ENCODE data around the gene FAM171A2.

DNA sequence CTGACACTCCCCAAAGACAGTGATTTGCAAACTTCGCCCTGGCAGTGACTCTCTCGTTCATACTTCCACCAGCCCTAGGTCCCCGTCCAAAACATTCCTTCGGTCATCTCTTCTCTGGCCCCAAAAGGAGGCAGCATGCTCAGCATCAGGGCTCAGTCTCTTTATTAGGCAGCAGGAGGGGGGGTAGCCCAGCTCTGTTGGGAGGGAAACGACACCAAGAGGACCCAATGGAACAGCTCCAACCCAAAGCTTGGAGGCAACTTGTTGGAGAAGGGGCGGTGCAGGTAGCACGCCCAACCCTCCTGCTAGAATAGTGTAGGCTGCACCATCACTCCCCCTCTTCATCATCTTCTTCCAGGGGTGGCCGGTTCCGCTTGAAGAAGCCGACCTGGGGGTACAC, 8.4 kb upstream of the FAM171A2 start:
- TF ChIP-seq, protein P1, sequence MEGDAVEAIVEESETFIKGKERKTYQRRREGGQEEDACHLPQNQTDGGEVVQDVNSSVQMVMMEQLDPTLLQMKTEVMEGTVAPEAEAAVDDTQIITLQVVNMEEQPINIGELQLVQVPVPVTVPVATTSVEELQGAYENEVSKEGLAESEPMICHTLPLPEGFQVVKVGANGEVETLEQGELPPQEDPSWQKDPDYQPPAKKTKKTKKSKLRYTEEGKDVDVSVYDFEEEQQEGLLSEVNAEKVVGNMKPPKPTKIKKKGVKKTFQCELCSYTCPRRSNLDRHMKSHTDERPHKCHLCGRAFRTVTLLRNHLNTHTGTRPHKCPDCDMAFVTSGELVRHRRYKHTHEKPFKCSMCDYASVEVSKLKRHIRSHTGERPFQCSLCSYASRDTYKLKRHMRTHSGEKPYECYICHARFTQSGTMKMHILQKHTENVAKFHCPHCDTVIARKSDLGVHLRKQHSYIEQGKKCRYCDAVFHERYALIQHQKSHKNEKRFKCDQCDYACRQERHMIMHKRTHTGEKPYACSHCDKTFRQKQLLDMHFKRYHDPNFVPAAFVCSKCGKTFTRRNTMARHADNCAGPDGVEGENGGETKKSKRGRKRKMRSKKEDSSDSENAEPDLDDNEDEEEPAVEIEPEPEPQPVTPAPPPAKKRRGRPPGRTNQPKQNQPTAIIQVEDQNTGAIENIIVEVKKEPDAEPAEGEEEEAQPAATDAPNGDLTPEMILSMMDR (IDR thresholded peaks at IDR 0.05; ENCODE audit: low read depth, low read length): no peak
- TF ChIP-seq POLR2A (IDR thresholded peaks at IDR 0.05; ENCODE audit: extremely low read depth, insufficient read length): no peak

All from NB4 (cell line).